H1 (cell line): ENCODE results near the gene KCNQ1. TPM values are rescaled to one million over a fixed set of nuclear protein-coding genes. Genes with fewer than 3 reads are reported as not detected.

ENCODE experiments used
- CTCF ChIA-PET: fragments of 300-600 bp; sonication (Branson Sonifier 250); formaldehyde crosslinking; loops from one replicate; lab custom pipeline; 2021; ENCODE audit not compliant: partially characterized antibody; lab: Charles Lee
- POLR2A ChIA-PET: fragments of 300-600 bp; sonication (Branson Sonifier 250); formaldehyde crosslinking; loops from one replicate; lab custom pipeline; 2021; ENCODE audit warnings: inconsistent platforms; ENCODE audit not compliant: partially characterized antibody; lab: Charles Lee
- DNase-seq, 2 experiments: peaks; one replicate each; pipeline versions ENCODE4 v3.0.0 to v3.0.0-alpha.2; 2010 to 2022; ENCODE audit warnings: low spot score in 2 of 2, low read depth in 1 of 2, mixed read lengths in 1 of 2
- FAIRE-seq: peaks from 2 replicates; lab custom pipeline; 2011; peaks lifted over from hg19 to GRCh38; lab: Jason Lieb, UNC
- H2AFZ ChIP-seq: 2 replicates; pipeline ENCODE4 v1.8.1; 2012; ENCODE audit warnings: low read length, inconsistent platforms
- H2AK5ac ChIP-seq: 2 replicates; pipeline ENCODE4 v1.6.1; 2013; ENCODE audit warnings: low read depth, low read length
- H2BK120ac ChIP-seq: replicated peaks from 2 replicates; pipeline ENCODE3; 2013; ENCODE audit warnings: low read depth, low read length, inconsistent platforms
- H2BK12ac ChIP-seq: 2 replicates; pipeline ENCODE4 v1.6.1; 2013; ENCODE audit warnings: low read depth, low read length
- H2BK15ac ChIP-seq: 2 replicates; pipeline ENCODE4 v1.6.1; 2013; ENCODE audit warnings: low read length
- H2BK20ac ChIP-seq: 2 replicates; pipeline ENCODE4 v1.6.1; 2013; ENCODE audit warnings: low read length
- H2BK5ac ChIP-seq: 2 replicates; pipeline ENCODE4 v1.6.1; 2013; ENCODE audit warnings: low read depth, low read length
- H3K14ac ChIP-seq: 2 replicates; pipeline ENCODE4 v1.6.1; 2013; ENCODE audit warnings: inconsistent platforms; ENCODE audit not compliant: insufficient read length
- H3K18ac ChIP-seq: 2 replicates; pipeline ENCODE4 v1.6.1; 2013; ENCODE audit warnings: low read length; ENCODE audit errors: extremely low read depth
- H3K23ac ChIP-seq: 2 replicates; pipeline ENCODE4 v1.6.1; 2013; ENCODE audit warnings: inconsistent platforms; ENCODE audit not compliant: insufficient read length
- H3K23me2 ChIP-seq: 2 replicates; pipeline ENCODE4 v1.6.1; 2013; ENCODE audit warnings: low read depth, low read length
- H3K27ac ChIP-seq: 2 replicates; pipeline ENCODE4 v1.6.1; 2011; ENCODE audit warnings: low read depth, low read length, inconsistent platforms
- H3K27me3 ChIP-seq, 4 experiments: replicated peaks in 1 of 4; 1 replicate in 1 of 4; 2 replicates in 3 of 4; pipeline versions ENCODE4 v1.6.1 to v1.8.1; 2011 to 2013; ENCODE audit warnings: low read length in 3 of 4, mild to moderate bottlenecking in 3 of 4, inconsistent platforms in 2 of 4, mixed read lengths in 2 of 4, moderate library complexity in 1 of 4; ENCODE audit not compliant: control insufficient read depth in 3 of 4, insufficient read depth in 3 of 4; ENCODE audit errors: extremely low read depth in 1 of 4
- H3K36me3 ChIP-seq, 4 experiments: 2 replicates each; pipeline versions ENCODE4 v1.6.1 to v1.8.1; 2011 to 2013; ENCODE audit warnings: mild to moderate bottlenecking in 4 of 4, low read length in 3 of 4, moderate library complexity in 2 of 4, control low read depth in 1 of 4, inconsistent platforms in 1 of 4; ENCODE audit not compliant: insufficient read depth in 4 of 4, control insufficient read depth in 2 of 4
- H3K4ac ChIP-seq: replicated peaks from 2 replicates; pipeline ENCODE3; 2013; ENCODE audit warnings: low read length, low read depth, mixed read lengths, inconsistent platforms; ENCODE audit not compliant: insufficient read length
- H3K4me1 ChIP-seq, 4 experiments: replicated peaks in 1 of 4; 1 replicate in 1 of 4; 2 replicates in 3 of 4; pipeline versions ENCODE4 v1.6.1 to v1.8.1; 2011 to 2013; ENCODE audit warnings: low read length in 3 of 4, inconsistent platforms in 2 of 4, mixed read lengths in 1 of 4; ENCODE audit not compliant: insufficient read depth in 4 of 4, control insufficient read depth in 3 of 4
- H3K4me2 ChIP-seq, 2 experiments: 2 replicates each; pipeline versions ENCODE4 v1.6.1 to v1.8.1; 2011 to 2013; ENCODE audit warnings: low read depth in 2 of 2, low read length in 2 of 2, control low read depth in 1 of 2, inconsistent platforms in 1 of 2, mild to moderate bottlenecking in 1 of 2; ENCODE audit not compliant: insufficient read depth in 1 of 2
- H3K4me3 ChIP-seq, 4 experiments: fragments of 200-600, 300-600 bp in 1 of 4; sonication (generic), shearing (Covaris generic), sonication (Bioruptor Twin) in 1 of 4; 2 replicates each; pipeline versions ENCODE4 v1.5.1 to v1.8.1; 2011 to 2016; ENCODE audit warnings: low read length in 4 of 4, low read depth in 3 of 4, control low read depth in 2 of 4, inconsistent platforms in 2 of 4, mild to moderate bottlenecking in 2 of 4, mixed read lengths in 1 of 4, moderate library complexity in 1 of 4; ENCODE audit not compliant: insufficient read depth in 2 of 4; ENCODE audit errors: extremely low read depth in 1 of 4
- H3K56ac ChIP-seq: replicated peaks from 2 replicates; pipeline ENCODE3; 2013; ENCODE audit warnings: low read depth, mild to moderate bottlenecking, mixed read lengths, low read length, inconsistent platforms; ENCODE audit not compliant: insufficient read length
- H3K79me1 ChIP-seq: 2 replicates; pipeline ENCODE4 v1.6.1; 2013; ENCODE audit warnings: low read depth, low read length, control low read depth
- H3K79me2 ChIP-seq, 2 experiments: 2 replicates each; pipeline versions ENCODE4 v1.6.1 to v1.8.1; 2012 to 2013; ENCODE audit warnings: low read length in 2 of 2, mild to moderate bottlenecking in 2 of 2, inconsistent platforms in 1 of 2; ENCODE audit not compliant: insufficient read depth in 2 of 2, control insufficient read depth in 1 of 2
- H3K9ac ChIP-seq, 4 experiments: replicated peaks in 1 of 4; 1 replicate in 1 of 4; 2 replicates in 3 of 4; pipeline versions ENCODE4 v1.6.1 to v1.8.1; 2011 to 2013; ENCODE audit warnings: low read depth in 3 of 4, low read length in 3 of 4, control low read depth in 2 of 4, mild to moderate bottlenecking in 2 of 4, moderate library complexity in 2 of 4, inconsistent platforms in 1 of 4; ENCODE audit errors: extremely low read depth in 1 of 4
- H3K9me3 ChIP-seq, 2 experiments: 2 replicates each; pipeline versions ENCODE4 v1.6.1 to v1.8.1; 2012 to 2013; ENCODE audit warnings: mild to moderate bottlenecking in 2 of 2, moderate library complexity in 2 of 2, control low read depth in 1 of 2, inconsistent platforms in 1 of 2, low read depth in 1 of 2, low read length in 1 of 2, mixed read lengths in 1 of 2; ENCODE audit not compliant: insufficient read depth in 2 of 2
- H4K20me1 ChIP-seq, 2 experiments: replicated peaks in 1 of 2; 2 replicates each; pipeline versions ENCODE3 to v1.8.1; 2011 to 2013; ENCODE audit warnings: inconsistent platforms in 2 of 2, low read length in 2 of 2, mild to moderate bottlenecking in 1 of 2; ENCODE audit not compliant: insufficient read depth in 2 of 2, control insufficient read depth in 1 of 2
- H4K5ac ChIP-seq: 2 replicates; pipeline ENCODE4 v1.6.1; 2013; ENCODE audit warnings: low read length, low read depth, mixed read lengths, inconsistent platforms; ENCODE audit not compliant: insufficient read length
- H4K8ac ChIP-seq: 2 replicates; pipeline ENCODE4 v1.8.0; 2013; ENCODE audit warnings: mild to moderate bottlenecking, moderate library complexity, low read length, inconsistent platforms; ENCODE audit not compliant: insufficient read depth; ENCODE audit errors: extremely low read depth
- H4K91ac ChIP-seq: replicated peaks from 2 replicates; pipeline ENCODE3; 2013; ENCODE audit warnings: low read length, mixed read lengths, inconsistent platforms; ENCODE audit not compliant: insufficient read length
- BACH1 ChIP-seq: IDR thresholded peaks from 2 replicates; pipeline ENCODE4 v1.6.1; 2012; ENCODE audit warnings: low read length, improper control_type of control experiment
- EP300 ChIP-seq, 2 experiments: IDR thresholded peaks; 1 replicate in 1 of 2; 2 replicates in 1 of 2; pipeline ENCODE4 v1.6.1; 2011 to 2012; ENCODE audit warnings: low read depth in 2 of 2, low read length in 2 of 2, mild to moderate bottlenecking in 2 of 2, borderline replicate concordance in 1 of 2, inconsistent platforms in 1 of 2, moderate library complexity in 1 of 2
- KDM1A ChIP-seq: fragments of 200-600, 300-600 bp; sonication (generic); IDR thresholded peaks from 2 replicates; pipeline ENCODE4 v1.7.1; 2016; ENCODE audit warnings: mild to moderate bottlenecking, low read length, borderline replicate concordance
- POU5F1 ChIP-seq: IDR thresholded peaks from 2 replicates; pipeline ENCODE4 v1.6.1; 2011; ENCODE audit warnings: low read depth, mild to moderate bottlenecking, low read length, moderate library complexity
- RNF2 ChIP-seq: fragments of 200-900, 300-1000 bp; sonication (generic); IDR thresholded peaks from 2 replicates; pipeline ENCODE4 v1.7.1; 2016; ENCODE audit warnings: borderline replicate concordance, low read depth, mild to moderate bottlenecking, antibody characterized with exemption, low read length; ENCODE audit not compliant: poor library complexity, severe bottlenecking; ENCODE audit errors: missing control alignments
- SAP30 ChIP-seq: fragments of 300-600 bp; sonication (generic); IDR thresholded peaks from 2 replicates; pipeline ENCODE4 v1.7.1; 2012; ENCODE audit warnings: low read length, moderate library complexity, mild to moderate bottlenecking, inconsistent platforms; ENCODE audit not compliant: insufficient read depth, insufficient replicate concordance
- SP4 ChIP-seq: IDR thresholded peaks from 2 replicates; pipeline ENCODE4 v1.6.1; 2012; ENCODE audit warnings: low read length, inconsistent platforms
- SUZ12 ChIP-seq: fragments of 200-600 bp; sonication (generic); IDR thresholded peaks from 2 replicates; pipeline ENCODE4 v1.6.1; 2012; ENCODE audit warnings: mild to moderate bottlenecking, inconsistent platforms, low read length, moderate library complexity, mixed read lengths
- YY1 ChIP-seq: IDR thresholded peaks from 2 replicates; pipeline ENCODE4 v1.6.1; 2011; ENCODE audit warnings: low read depth, mild to moderate bottlenecking, low read length
- ZNF274 ChIP-seq: IDR thresholded peaks from 2 replicates; pipeline ENCODE4 v1.7.0; 2012; ENCODE audit warnings: low read length, borderline replicate concordance; ENCODE audit errors: extremely low read depth
- WGBS, 2 experiments: shearing (Covaris generic) in 1 of 2; methylation state at CpG; one replicate each; pipeline versions ENCODE4 v1.1.6 to v1.1.7; 2013 to 2015; ENCODE audit warnings: low lambda C conversion rate in 2 of 2, mixed read lengths in 2 of 2, inconsistent platforms in 1 of 2, low coverage in 1 of 2, missing lambda C conversion rate in 1 of 2; ENCODE audit not compliant: insufficient replicate concordance in 2 of 2, insufficient coverage in 1 of 2, insufficient read length in 1 of 2; ENCODE audit errors: extremely low coverage in 1 of 2, missing lambda C conversion rate in 1 of 2; 5-methylcytosine and 5-hydroxymethylcytosine counted together
- polyA plus RNA-seq, 7 experiments: library from polyadenylated mRNA; depleted of rRNA in 3 of 7; stranded (reverse) in 5 of 7; unstranded in 2 of 7; fragments of >200 nt in 5 of 7; fragments of 200-250 nt in 2 of 7; gene quantifications; 1 replicate in 5 of 7; 2 replicates in 1 of 7; 4 replicates in 1 of 7; pipeline versions ENCODE4 v1.2.1 to v1.2.3, GENCODE V29; 2011 to 2013; ENCODE audit warnings: missing spikeins in 2 of 7, mixed read lengths in 2 of 7
- total RNA-seq: library from RNA; stranded (reverse); fragmentation: NEBNext Ultra II Directional; extraction: Animal tissue kit (Norgen Biotek cat#: 25700); gene quantifications from 2 replicates; pipeline ENCODE4 v1.2.1, GENCODE V29; 2021

The KCNQ1 gene
- total and polyA plus RNA-seq, 2 of the 8 experiments (the other 6 are each of a cell fraction or from before 2014, with no cell fraction given): 1.9 to 2.0 TPM

DNA sequence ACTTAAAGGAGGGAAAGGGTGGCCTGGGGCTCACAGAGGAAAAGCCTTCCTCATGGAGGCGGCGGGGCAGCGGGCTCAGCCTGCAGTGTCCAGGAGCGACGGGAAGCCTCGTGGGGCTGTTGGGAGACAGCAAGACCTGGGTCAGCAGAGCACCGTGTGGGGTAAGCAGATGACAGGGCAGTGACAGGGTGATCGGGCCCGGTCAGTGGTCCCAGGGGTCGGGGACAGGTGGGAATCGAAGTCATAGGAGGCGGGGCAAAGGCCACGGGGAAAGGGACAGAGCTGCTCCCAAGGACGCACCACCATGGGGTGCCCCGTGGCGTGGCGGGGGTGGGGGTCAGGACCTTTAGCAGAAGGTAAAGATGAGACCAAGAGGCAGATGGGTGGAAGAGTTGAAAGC, 390.9 kb downstream of the KCNQ1 start:
- no peak overlapping the region for H2BK5ac ChIP-seq
- TF ChIP-seq SP4: no peak
- no peak for TF ChIP-seq EP300 (IDR thresholded peaks at IDR 0.05; ENCODE audit: borderline replicate concordance in 1 of 2, low read depth in 2 of 2, low read length in 2 of 2)
- no peak for TF ChIP-seq POU5F1
- TF ChIP-seq SAP30: no peak
- no peak for TF ChIP-seq SUZ12
- no peak for TF ChIP-seq ZNF274
- TF ChIP-seq BACH1: no peak
- TF ChIP-seq RNF2: no peak
- no peak for TF ChIP-seq YY1
- TF ChIP-seq KDM1A: no peak
- TF ChIP-seq, all 59 proteins: peak for 0
- H3K4me3 ChIP-seq: no peak overlapping the region
- no peak overlapping the region for H3K9ac ChIP-seq
- 0 out of 2 replicates have a peak overlapping the region, but pooled peaks have one; percentile 7 for H3K18ac ChIP-seq
- no peak overlapping the region for H2AK5ac ChIP-seq
- POLR2A ChIA-PET: no interaction called here
- H3K27ac ChIP-seq: no peak overlapping the region
- no peak overlapping the region for H3K14ac ChIP-seq
- peak overlapping the region; percentile 69 for H3K4ac ChIP-seq
- H3K4me1 ChIP-seq: peaks cover 0 to 21% (median 13%) of the 10 kb centered on the region in 4 experiments; a peak in 6 of 7 replicates
- H3K27me3 ChIP-seq: peaks cover 0 to 3% (median 2%) of the 10 kb centered on the region in 4 experiments; a peak in 3 of 7 replicates
- H3K56ac ChIP-seq: no peak overlapping the region
- no peak overlapping the region for H3K4me2 ChIP-seq
- H4K5ac ChIP-seq: no peak overlapping the region
- H2BK20ac ChIP-seq: no peak overlapping the region
- 0 out of 2 replicates have a peak overlapping the region, but pooled peaks have one; percentile 39 for H2BK12ac ChIP-seq
- no peak overlapping the region for H3K23ac ChIP-seq
- no peak overlapping the region for H2BK120ac ChIP-seq
- H3K79me1 ChIP-seq: no peaks in the 10 kb centered on the region
- H3K23me2 ChIP-seq: no peaks in the 10 kb centered on the region
- H4K91ac ChIP-seq: no peak overlapping the region
- DNase-seq (no peak), FAIRE-seq (no peak)
- H3K9me3 ChIP-seq: no peaks in the 10 kb centered on the region
- H2AFZ ChIP-seq: no peak overlapping the region
- 81% methylated on average over 14 of the region's 17 CpGs; no CpG with 5 or more reads in 1 of the 2 experiments for WGBS, 2 experiments
- peaks cover 0 to 2% of the 10 kb centered on the region in 2 experiments for H4K20me1 ChIP-seq
- no peak overlapping the region for H2BK15ac ChIP-seq
- CTCF ChIA-PET: interaction anchor here (1.2 to 2.0 kb wide), 2 partner anchors 52 to 60 kb away, joined by 3 to 4 read pairs; no protein-coding TSS in a partner anchor
- no peaks in the 10 kb centered on the region for H3K79me2 ChIP-seq
- H4K8ac ChIP-seq: peak overlapping the region; percentile 70; the same call in 1 of the 2 replicates
- no peaks in the 10 kb centered on the region for H3K36me3 ChIP-seq
